DMS114 treated with DMSO at 0.1 percent for 48 hours (cell line): Measurements from ENCODE around the gene AFF3.
"Not testable (repeated sequence)": the region's sequence is repeated elsewhere in the genome, so short reads cannot be mapped to it uniquely, and the experiment has no call there.

ENCODE experiments used
- DNase-seq: peaks from one replicate; lab custom pipeline; 2025; ENCODE audit not compliant: unreplicated experiment; lab: John Stamatoyannopoulos, UW

AFF3 gene

GRCh38 chr2:99765731-99766318 is 376.6 kb downstream of the AFF3 start:
- DNase-seq: no peak

DNA sequence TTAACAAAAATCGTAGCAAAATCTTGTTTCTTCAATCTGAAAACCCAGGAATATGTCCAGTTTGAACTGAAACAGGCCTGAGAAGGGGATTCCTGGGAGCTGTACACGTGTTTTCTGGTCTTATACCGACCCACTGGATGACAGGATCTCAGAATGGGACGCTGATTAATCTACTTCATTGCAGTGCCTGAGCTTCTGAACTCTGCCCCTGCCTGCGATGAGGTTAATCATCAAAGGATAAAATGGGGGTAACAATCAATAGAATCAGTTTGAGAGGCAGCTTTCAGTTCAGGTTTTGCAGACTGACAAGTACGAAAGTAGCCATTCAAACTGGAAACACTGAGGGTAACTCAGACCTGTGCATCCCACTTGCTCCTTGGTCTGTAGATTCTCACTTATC is 378.6 kb downstream of the AFF3 start:
- DNase-seq: no peak

- no peak for DNase-seq
Measured at GRCh38 chr2:99762714-99763113, 379.7 kb downstream of the AFF3 start.

DNA sequence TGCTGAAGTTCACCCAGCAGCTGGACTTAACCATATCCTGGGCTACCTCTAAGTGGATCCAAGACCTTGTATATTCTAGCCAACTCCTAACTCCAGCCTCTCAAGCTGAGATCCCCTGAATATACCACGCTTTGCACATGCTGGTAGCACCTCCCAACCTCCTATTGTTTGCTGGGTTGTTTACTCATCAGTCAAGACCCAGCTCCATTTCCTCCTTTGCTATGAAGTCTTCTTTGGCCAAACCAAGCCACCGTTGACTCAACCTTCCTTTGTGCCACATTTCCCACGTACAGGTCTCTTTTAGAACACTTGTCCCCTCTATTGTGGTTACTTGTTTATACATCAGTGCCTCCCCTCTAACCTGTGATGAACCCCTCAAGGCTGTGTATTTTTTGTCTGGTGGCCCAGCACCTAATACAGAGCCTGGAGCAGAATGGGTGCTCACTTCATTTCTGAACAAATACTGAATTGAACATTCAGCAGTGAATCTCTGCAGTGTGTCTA is 384.7 kb downstream of the AFF3 start:
- DNase-seq: no peak

DNA sequence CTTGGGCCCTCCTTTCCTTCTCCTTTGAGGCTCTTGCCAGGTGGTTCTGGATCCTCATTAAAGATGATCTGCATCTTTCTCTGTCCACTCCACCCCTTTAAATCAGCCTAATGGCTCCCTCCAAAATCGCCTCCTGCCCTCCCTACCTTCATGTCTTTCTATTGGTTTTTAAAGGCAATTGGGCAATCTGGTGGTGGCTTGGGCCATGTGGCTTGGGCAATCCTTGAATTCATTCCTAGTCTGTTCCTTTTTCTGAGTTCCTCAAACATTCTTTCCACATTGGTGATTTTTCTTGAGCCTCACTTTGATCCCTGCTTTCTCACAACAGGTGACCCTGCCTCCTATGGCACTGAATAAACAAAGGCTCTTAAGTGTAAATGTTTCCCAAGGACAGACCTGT is 386.3 kb downstream of the AFF3 start:
- no peak for DNase-seq

DNA sequence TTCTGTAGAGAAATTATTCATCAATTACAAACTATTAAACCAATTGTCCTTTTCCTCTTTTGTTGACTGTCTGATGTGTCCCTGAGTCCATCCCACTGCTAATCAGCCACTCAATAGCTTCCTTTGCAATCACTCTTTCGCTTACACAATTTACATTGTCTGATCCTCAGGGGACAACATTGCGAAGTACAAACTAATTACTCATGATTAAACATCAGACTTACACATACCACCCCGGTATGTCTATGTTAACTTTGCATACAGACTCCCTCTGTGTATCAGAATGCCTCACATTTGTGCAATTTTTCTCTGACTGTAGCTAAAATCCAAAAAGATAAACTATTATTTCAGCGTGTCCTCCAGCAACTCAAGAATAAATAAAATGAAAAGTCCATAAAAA is 388.2 kb downstream of the AFF3 start:
- no peak for DNase-seq

DNA sequence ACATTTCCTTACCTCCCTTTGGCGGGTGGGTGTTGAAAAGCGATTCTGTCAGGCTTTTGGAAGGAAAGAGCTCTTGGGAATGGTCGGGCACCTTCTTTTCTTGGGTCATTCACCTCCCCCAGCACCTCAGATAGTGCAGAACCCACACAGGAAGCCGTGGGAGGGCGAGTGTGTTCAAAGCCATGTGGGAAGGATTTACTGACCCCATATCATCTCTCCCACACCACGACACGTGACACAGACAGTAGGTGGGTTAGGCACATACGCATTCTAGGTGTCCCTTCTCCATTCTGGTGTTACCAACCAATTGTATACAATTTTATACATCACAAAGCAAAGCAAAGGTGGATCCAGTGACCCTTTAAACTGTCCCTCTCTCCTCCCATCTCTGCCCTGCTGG is 388.9 kb downstream of the AFF3 start:
- DNase-seq: no peak

- no peak for DNase-seq
Measured at GRCh38 chr2:99748344-99748743, 394.0 kb downstream of the AFF3 start.

DNA sequence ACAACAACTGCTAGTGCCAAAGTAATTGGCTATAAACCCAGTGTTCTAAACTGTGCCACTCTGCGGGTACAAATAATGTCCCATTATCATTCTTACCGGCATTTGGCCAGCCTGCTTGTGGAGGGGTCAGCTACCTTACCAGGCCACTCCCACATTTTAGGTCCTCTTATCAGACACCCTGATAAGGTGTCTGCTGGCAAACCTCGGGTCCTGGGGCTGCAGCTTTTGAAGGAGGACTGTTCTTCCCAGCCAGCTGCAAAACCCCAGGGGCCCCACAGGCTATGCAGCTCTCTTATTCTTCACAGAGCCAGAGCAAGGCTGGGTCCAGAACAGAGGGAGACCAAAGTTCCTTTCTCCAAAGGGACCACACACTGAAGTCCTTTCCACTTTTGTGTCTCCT is 394.5 kb downstream of the AFF3 start:
- no peak for DNase-seq

- DNase-seq: no peak
Measured at GRCh38 chr2:99743146-99743545, 399.2 kb downstream of the AFF3 start.

DNA sequence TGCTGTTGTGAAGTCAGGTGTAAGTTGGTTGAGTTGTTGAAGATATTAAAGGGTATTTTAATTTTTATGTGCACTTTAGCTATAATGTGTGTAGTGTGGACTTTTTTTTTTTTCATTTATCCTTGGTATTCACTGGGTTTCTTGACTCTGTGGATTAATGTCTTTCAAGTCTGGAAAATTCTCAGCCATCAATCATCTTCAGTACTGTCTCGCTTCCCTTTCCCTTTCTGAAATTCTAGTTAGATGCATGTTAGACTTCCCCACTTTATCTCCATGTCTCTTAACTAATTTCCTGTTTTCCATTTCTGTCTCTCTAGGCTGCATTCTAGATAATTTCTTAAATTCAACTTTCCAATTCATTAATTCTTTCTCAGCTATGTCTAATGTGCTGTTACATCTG is 404.9 kb downstream of the AFF3 start:
- DNase-seq: no peak

DNA sequence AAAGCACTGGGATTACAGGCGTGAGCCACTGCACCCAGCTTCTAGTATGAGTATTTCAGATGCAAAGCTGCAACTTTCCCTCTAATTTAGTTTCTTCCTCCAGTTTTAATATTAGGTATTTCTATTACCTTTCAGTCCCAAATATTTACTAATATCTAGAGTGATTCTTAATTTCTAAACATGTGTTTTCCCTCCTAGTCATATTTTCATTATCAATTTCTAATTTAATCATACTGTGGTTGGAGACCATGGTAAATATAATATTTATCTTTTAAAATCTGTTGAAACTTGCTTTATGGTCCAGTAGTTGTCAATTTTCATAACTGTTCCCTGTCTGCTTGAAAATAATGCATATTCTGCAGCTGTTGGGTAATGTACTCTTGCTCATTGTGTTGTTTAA is 406.6 kb downstream of the AFF3 start:
- DNase-seq: no peak

DNA sequence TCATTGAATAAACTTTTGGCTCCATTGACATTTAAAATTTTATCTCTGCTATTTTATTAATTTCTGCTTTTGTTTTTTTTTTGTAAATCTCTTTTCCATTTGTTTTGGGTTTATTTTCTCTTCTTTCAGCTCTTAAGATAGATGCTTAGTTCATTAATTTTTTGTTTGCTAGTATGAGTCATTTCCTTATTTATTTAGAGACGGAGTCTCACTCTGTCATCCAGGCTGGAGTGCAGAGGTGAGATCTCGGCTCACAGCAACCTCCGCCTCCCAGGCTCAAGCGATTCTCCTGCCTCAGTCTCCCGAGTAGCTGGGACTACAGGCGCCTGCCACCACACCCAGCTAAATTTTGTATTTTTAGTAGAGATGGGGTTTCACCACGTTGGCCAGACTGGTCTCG is 407.1 kb downstream of the AFF3 start:
- not testable (repeated sequence) for DNase-seq

- DNase-seq: no peak
Measured at GRCh38 chr2:99734236-99734635, 408.2 kb downstream of the AFF3 start.

DNA sequence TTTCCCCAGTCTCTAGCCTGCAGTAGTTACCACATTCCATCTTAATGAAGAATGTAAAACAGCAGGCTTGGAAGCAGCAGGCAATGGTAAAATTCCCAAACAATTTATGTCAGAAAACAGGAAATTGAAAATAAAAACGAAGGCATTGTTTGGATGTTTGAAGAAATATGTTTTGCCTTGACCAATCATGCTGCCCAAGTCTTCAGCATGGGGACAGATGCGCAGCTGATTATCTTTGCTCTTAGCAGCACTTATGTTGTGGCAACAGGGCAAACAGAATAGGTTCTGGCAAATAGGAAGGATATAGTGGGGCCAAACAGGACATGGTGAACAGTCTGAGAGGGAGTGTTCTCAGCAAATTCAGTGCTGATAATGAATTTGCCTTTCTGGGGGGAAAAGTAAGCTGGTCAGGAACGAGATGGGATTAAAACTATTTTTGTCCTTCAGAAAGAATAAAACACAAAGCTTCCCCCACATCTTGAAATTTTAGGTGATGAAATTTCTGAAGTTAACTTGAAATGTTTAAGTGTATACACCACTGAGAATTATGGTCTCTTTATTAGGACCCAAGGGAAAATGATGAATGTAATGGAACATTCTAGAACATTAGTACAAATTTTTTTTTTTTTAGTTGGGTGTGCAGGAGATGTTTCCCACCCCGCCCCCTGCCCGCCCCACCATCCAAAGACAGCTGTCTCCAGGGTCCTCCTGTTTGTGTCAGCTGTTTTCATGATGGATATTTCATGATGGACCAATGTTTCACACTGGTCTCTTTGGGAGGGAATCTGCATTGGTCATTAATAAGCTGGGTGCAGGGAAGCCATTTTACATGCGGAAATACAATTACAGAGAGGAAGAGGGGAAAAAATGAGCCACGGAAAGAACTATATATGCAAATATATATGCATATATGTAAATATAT is 413.0 kb downstream of the AFF3 start:
- DNase-seq: no peak

DNA sequence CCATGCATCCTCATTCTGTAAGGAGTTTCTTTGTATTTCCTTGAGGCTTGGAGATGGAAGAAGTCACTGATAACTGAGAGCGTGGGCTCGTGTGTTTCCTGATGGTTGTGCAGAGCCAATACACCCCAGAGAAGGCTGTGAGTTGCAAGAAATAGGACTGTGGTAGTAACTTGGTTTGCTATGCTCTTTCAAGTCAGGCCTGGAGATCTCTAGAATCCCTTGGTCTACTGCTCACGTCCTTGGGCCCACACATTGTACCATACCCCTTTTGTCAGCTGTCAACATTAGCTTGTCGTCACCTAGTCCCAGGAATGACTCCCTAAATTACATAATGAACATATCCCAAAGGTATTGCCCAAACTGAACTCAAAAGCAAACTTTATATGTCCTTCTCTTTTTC is 414.2 kb downstream of the AFF3 start:
- no peak for DNase-seq

- no peak for DNase-seq
Measured at GRCh38 chr2:99727199-99727598, 415.2 kb downstream of the AFF3 start.

DNA sequence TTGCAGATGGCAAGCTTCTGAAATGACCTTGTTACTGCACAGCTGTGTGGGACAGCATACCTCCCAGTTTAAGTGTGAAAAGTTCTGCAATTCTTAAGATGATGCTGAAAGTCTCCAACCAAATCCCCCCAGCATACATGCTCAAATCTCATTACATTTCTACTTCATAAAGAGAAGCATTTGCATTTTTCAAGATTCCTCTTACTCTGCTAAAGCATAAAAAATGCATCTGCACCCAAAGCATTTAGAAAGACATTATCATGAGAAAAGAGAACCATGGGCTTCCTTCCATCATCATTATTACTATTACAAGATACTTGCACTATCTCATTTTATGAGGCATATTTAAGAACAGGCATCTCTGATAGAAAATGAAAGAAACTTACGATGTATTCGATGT is 415.7 kb downstream of the AFF3 start:
- no peak for DNase-seq

- DNase-seq: peak; percentile 18
Measured at GRCh38 chr2:99725820-99726219, 416.6 kb downstream of the AFF3 start.

- DNase-seq: no peak
Measured at GRCh38 chr2:99722476-99722875, 419.9 kb downstream of the AFF3 start.

- no peak for DNase-seq
Measured at GRCh38 chr2:99719102-99719501, 423.3 kb downstream of the AFF3 start.

DNA sequence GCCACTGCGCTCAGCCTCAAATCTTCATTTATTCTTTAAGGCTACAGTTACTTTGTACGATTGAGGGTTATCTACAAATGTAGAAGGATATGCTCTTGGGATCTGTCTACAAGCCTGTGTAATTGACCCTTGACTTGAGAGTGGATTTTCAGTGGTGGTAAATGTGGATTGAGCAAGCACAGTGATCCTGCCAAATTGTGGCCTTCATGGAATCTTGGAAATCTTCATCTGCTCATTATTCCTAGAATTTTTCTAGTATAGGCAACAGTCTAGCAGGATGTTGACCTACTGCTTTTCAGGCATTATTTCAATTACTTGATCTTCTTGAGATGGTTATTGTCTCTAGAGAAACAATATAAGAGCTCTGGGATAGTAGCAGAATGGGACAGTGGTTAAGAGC is 426.4 kb downstream of the AFF3 start:
- DNase-seq: no peak
